HG02973 (cell line): Measurements from ENCODE around the gene ARHGAP15.
A peak's percentile ranks its signal among the peaks of the same experiment; 100 is the strongest.

Experiments
- ATAC-seq: cut with Tn5 transposase; IDR thresholded peaks from one replicate; pipeline ENCODE4 v1.9.1; 2021; ENCODE audit warnings: moderate library complexity; ENCODE audit not compliant: unreplicated experiment

ARHGAP15 gene

GRCh38 chr2:143219266-143219665 is 90.0 kb downstream of the ARHGAP15 start:
- no peak for ATAC-seq

GRCh38 chr2:143223556-143223955 is 94.3 kb downstream of the ARHGAP15 start:
- no peak for ATAC-seq

- no peak for ATAC-seq
Measured at GRCh38 chr2:143225931-143226330, 96.7 kb downstream of the ARHGAP15 start.

GRCh38 chr2:143226714-143227541 is 97.7 kb downstream of the ARHGAP15 start:
- ATAC-seq = no peak

- ATAC-seq = no peak
Measured at GRCh38 chr2:143229411-143229810, 100.2 kb downstream of the ARHGAP15 start.

GRCh38 chr2:143229952-143230351 is 100.7 kb downstream of the ARHGAP15 start:
- no peak for ATAC-seq

GRCh38 chr2:143230506-143231253 is 101.5 kb downstream of the ARHGAP15 start:
- ATAC-seq = no peak

GRCh38 chr2:143231254-143231645 is 102.0 kb downstream of the ARHGAP15 start:
- ATAC-seq = no peak

GRCh38 chr2:143237146-143237777 is 108.0 kb downstream of the ARHGAP15 start:
- no peak for ATAC-seq

GRCh38 chr2:143241403-143242088 is 112.3 kb downstream of the ARHGAP15 start:
- ATAC-seq = no peak

- ATAC-seq = no peak
Measured at GRCh38 chr2:143246246-143246645, 117.0 kb downstream of the ARHGAP15 start.

GRCh38 chr2:143246815-143247744 is 117.9 kb downstream of the ARHGAP15 start:
- ATAC-seq = no peak

- no peak for ATAC-seq
Measured at GRCh38 chr2:143248631-143249030, 119.4 kb downstream of the ARHGAP15 start.

GRCh38 chr2:143251681-143252080 is 122.5 kb downstream of the ARHGAP15 start:
- ATAC-seq = no peak

GRCh38 chr2:143252138-143252907 is 123.1 kb downstream of the ARHGAP15 start:
- ATAC-seq = no peak

GRCh38 chr2:143254110-143254509 is 124.9 kb downstream of the ARHGAP15 start:
- ATAC-seq = no peak

GRCh38 chr2:143255086-143255485 is 125.9 kb downstream of the ARHGAP15 start:
- ATAC-seq = no peak

- peak; percentile 31 for ATAC-seq
Measured at GRCh38 chr2:143255899-143256298, 126.7 kb downstream of the ARHGAP15 start.
